GM18517 (cell line): Measurements from ENCODE around the gene IL24.

Experiments used
- ATAC-seq: cut with Tn5 transposase; IDR thresholded peaks from one replicate; pipeline ENCODE4 v1.9.1; 2021; ENCODE audit warnings: mild to moderate bottlenecking, moderate library complexity; ENCODE audit not compliant: unreplicated experiment

Gene IL24

DNA sequence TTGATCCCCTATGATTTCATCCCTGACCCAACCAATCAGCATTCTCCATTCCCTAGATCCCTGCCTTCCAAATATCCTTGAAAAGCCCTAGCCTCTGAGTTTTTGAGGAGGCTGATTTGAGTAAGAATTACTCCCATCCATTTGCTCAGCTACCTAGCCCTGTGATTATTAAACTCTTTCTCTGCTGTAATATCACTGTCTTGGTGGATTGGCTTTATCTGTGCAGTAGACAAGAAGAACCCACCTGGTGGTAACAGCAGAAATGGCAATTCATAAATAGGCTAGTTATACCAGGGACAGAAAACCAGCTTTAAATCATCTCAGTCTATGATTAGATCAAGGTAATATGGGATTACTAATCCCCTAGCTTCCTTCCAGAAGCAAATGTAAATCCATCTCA is 18.8 kb upstream of the IL24 start:
- ATAC-seq, result no peak

DNA sequence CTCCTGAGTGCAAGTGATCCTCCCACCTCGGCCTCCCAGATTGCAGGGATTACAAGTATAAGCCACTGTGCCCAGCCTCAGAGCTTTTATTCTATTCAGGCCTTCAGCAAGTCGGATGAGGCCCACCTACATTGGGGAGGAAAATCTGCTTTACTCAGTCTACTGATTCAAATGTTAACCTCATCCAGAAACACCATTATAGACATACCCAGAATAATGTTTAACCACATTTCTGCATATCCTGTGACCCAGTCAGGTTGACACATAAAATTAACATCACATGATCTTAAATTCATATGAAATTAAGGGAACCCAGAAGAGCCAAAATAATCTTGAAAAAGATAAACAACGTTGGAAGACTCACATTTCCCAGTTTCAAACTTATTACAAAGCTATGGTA is 16.9 kb upstream of the IL24 start:
- no peak for ATAC-seq

DNA sequence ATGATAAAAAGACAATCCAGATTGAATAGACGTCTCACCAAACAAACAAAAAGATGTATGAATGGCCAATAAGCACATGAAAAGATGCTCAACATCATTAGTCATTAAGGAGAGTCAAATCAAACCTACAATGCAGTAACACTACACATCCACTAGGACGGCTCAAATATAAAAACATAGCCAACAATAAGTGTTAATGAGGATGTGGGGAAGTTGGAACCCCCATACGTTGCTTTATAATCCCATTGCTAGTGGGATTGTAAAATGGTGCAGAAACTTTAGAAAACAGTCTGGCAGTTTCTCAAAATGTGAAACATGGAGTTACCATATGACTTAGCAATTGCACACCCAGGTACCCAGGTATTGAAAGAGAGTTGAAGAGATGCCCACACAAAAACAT is 14.7 kb upstream of the IL24 start:
- no peak for ATAC-seq

DNA sequence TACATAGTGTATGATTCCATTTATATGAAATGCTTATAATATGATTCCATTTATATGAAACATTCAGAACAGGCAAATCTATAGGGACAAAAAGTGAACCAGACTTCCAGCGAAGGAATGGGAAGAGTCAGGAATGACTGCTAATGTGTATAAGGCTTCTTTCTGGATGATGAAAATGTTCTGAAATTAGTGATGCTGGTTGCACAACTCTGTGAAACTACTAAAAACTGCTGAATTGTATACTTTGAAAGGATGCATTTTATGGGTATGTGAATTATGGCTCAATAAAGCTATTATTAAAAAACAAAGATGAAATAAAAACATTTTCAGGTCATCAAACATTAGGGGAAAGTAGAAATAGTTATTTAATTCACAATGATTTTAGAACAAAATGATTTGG is 14.1 kb upstream of the IL24 start:
- no peak for ATAC-seq

DNA sequence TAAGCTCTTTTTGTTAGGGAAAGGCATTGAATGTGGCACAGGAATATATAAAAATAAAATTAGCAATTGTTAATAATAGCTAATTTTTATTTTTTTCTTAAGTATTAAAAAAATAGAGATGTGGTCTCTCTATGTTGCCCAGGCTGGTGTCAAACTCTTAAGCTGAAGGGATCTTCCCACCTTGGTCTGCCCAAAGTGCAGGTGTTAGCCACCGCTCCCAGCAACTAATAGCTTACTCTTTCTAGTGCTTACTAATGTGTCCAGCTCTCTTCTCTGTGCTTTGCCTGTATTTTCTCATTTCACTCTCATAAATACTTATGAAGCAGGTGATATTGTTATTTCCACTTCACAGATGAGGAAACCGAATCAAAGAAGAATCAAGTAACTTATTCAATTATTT is 13.4 kb upstream of the IL24 start:
- ATAC-seq, result no peak

DNA sequence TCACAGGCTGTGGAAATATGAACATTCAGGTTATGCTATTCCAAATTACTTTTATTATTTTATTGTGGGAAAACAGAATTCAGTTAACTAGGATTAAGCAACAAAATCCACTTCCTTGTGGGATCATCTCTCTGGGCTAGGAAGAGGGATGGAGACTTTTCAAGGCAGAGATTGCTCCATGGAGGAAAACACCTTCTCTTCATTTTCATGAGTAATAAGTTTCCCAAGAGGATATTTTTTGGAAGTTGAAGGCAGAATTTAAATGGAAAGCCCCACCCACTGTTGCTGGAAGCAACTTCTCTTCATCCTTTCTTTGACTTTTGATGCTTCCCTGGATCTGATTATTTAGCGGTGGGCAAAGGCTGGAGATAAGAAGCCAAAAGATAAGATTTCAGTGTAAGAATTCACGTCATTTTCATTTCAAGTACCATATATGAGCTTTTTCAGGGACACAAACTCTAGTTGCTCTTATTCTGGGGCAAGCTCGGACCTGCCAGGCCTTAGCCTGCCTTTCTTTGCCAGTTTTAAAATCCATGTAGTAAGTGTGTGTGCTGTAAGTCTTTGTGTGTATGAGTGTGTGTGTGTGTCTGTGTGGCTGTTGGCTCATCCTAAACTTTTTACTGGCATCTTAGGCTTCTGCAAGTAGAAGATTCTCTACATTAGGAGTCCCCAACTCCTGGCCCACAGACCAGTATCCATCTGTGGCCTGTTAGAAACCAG is 11.7 kb upstream of the IL24 start:
- ATAC-seq, result no peak

DNA sequence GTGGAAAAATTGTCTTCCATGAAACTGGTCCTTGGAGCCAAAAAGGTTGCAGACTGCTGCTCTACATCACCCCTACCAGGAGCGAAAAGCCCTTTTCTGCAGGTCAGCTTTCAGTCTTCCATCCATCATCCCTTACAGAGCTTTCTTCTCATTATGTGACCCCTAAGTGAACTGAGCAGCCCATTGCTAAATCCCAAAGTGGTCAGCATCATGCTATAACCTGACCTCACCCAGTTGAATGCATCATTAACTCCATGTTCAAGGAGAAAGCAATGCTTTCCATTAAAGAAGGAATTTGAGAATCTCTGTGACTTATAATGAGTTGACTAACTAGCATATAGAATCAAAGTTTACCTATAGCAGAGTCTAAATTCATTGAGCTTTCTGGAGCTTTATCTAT is 10.4 kb upstream of the IL24 start:
- no peak for ATAC-seq

DNA sequence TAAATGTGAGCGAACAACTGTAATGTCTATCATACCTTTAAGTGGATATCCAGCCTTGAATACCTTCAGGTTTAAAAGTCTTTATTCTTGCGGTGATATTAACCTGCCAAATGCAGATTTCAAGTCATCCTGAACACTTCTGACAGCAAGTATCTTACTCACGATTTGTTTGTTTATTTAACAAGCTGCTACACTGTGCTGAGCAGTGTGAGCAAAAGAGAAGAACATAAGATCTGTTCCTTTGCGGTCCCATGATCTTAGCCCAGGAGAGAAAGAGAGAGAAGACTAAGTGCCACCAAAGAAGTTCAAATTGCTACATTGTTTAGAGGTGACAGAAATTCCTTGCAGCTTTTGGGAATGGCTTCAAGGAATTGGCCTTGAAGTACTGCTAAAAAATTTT is 9.5 kb upstream of the IL24 start:
- no peak for ATAC-seq

DNA sequence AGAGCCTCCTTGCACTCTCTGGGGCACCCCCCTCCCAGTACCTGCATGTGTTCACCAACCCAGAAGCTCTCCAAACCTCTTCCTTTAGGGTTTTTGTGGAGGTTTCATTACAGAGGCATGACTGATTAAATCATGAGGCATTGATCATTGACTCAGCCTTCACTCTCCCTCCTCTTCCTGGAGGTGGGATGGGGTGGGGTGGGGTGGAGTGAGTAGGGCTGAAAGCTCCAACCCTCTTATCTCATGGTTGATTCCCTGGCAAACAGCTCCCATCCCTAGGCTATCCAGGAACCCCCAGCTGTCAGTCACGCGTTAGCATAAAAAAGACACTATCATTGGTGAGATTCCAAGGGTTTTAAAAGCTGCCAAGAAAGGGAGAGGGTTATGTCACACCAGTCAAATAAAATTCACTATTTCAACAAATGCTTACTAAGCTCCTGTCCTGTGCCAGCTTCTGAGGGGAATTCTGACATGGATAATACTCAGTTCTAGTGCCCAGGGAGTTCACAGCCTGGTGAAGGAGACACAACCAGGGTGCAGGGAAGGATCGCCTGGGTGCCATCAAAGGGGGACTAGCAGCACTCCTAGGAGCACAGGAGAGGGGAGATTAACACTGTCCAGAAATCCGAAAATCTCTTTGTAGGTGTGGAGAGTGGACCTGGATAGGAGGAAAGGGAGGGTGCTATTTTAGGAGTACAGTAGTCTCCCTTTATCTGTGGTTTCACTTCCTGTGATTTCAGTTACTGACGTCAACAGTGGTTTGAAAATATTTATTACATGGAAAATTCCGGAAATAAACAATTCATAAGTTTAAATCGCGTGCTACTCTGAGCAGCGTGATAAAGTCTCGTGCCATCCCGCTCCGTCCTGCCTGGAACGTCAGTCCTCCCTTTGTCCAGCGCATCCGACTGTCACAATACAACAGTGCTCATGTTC is 6.8 kb upstream of the IL24 start:
- ATAC-seq, result no peak

DNA sequence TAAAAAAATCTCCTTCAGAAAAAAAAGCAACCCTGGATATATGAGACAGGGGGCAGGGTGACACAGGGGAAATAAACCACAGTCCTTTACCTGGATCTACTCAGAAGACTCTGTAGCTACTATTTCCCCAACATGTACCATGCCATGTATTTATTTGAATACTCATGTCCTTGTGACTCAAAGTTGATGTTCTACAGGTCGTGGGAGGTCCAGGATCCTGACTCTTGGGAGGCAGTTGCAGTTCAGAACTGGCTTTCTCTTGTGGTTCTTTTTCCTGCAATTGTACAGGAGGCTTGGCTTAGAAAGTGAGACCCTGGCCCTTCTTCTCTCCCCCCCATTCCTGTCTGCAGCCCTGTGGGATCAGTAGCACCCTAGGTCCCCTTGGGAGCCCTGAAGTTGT is 5.8 kb upstream of the IL24 start:
- no peak for ATAC-seq

DNA sequence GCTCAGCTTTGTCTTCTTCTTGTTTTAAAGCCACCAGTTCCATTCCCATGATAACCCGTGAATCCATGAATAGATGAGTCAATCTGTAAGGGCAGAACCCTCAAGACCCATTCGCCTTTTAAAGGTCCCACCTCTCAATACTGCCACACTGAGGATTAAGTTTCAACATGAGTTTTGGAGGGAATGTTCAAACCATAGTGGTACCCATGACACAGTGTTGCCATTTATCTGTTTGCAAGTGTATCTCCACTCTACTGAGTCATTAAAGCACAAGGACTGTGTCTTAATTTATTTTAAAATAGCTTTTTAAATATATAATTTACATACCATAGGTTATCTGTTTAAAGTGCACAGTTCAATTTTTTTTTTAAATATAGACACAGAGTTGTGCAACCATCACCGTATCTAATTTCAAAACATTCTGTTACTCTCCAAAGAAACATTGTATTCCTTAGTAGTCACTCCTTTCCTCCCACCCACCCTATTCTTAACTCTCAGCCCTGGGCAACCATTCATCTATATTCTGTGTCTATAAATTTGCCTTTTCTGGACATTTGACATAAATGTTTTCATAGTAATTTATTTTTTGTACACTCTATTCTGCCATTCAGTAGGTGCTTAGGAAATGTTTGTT is 4.8 kb upstream of the IL24 start:
- no peak for ATAC-seq

DNA sequence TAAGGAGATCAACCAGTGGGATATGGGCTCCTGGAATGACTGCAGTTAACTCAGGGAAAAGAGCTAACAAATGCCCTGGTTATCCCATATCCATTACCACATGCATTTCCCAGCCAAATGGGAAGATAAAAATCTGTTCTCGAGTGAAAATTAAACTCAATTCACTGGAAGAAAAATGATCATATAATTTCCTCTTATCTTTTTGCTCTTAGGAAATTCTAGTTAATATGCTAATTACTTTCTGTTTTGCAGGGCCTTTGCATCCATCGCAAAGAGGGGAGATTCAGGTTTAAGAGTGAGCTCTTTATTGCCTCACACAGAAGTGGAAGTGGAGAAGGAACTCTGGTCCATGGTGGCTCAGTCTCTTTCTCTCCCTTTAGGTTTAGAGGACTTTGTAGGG is 3.9 kb upstream of the IL24 start:
- no peak for ATAC-seq

DNA sequence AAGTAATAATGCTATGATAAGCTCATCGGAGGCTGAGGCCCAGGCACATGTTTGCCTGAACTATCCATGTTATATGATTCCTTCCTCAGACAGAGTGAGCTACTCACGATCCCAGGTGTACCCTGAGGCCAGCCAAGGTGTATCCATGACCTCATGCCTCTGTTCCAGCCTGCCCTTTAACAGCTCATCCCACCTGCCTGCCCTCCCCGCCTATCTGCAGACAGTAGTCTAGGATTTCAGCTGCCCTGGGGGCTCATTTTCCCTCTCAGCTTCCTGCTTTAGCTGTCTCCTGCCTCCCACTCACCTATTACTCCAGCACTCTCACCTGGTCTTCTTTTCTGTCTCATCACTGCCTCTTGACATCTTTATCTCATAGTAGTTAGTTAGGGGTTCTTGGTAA is 1.9 kb upstream of the IL24 start:
- no peak for ATAC-seq

DNA sequence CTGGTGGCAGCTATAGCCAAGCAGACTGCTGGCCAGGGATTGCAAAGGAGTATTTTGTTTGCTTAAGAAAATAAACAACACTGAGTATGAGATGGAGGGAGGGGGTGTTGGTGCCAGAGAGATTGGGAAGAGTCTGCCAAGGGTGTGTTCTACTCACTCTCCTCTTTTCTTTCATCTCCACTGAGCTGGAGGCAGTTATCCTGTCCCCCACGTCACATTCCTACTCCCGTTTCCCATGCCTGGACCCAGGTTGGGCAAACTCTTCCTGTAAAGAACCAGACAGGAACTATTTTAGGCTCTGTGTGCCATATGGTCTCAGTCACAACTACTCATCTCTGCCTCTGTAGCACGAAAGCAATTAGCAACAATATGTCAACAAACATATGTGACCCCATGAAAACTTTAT is 1.4 kb upstream of the IL24 start:
- ATAC-seq, result no peak

DNA sequence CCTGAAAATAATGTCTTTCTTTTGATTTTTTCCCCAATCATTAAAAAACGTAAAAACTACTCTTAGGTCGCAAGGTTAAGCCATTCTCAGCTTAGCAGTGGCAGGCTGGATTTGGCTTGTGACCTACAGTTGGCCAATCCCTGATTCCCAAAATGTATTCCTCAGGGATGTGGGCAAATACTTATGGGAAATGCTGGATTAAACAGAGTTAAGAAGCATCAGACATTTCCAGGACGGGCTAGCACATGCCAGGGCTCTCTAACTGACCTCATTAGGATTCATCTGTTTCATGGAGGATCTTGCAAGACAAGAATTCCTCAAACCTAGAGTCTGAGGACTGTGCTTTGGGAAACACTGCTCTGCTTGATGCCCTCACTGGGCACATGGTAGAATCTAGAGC is 982 bp upstream of the IL24 start:
- no peak for ATAC-seq

DNA sequence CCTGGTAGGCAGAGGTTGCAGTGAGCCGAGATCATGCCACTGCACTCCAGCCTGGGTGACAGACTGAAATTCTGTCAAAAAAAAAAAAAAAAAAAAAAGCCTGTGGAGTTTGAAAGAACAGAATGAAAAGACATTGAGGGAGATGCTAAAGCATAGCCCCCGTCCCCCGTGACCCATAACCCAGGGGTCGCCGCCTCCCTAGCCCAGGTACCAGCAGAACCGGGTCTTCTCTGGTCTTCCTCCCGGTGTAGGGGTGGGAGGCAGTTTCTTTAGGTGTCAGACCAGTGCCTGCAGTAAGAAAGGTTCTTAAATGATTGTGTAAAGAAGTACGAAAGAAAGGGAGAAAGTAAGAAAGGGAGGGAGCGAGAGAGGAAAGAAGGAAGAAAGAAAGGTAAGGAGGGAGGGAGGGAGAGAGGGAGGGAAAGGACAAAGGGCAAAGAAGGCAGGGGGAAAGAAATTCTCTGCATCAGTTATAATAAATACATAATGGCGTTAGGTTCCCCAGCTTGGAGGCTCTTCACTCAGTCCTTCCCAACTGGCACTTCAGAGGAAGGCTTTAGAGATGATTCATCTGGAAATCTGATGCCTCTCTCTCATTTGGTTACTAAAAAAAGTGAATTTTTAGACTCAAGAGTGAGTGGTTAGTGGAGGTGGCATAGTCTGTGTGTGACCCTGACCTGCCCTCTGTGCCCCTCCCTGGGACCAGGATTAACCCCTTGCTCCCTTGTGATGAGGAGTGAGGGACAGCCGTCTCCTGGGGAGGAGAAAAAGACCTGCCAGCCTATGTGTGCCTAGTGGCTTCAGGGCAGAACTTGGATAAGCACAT is 1.1 kb downstream of the IL24 start:
- ATAC-seq, result no peak

DNA sequence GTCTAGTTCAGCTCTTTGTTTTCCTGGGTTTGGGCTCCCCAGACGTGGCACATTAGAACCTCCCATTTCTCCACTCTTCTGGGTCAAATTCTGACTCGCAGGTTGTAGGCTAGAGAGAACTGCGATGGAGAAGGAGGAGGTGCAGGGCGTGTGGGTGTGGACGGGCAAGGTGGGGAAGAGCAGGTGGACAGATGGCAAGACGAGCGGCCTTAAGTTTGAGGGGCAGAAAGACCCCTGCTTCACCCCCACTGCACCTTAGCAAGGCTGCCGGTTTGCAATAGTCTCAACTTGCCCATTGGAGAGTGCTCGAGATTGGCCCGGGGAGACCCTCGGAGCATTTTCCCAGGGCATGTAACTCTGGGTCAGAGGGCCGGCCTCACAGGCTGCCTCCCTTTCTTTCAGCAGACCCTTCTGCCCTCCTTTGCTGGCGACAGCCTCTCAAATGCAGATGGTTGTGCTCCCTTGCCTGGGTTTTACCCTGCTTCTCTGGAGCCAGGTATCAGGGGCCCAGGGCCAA is 1.7 kb downstream of the IL24 start:
- ATAC-seq, result no peak

DNA sequence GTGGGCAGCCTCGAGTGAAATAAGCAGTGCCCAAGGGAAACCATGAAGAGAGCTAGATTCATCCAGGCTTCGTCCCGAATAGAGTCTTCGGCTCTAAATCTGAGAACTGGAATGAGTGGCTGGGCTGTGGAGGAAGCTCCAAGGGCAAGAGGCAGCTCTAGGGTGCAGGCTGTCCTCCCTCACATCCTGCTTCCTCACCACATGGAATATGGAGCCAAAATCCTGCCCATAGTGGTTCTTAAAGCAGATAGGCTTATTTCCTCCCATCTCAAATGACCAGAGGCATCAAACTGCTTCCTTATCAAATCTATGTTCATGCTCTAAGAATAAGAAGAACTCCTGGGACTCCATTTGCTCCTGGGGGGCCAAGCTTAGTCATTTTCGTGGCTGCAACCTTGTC is 2.5 kb downstream of the IL24 start:
- no peak for ATAC-seq

DNA sequence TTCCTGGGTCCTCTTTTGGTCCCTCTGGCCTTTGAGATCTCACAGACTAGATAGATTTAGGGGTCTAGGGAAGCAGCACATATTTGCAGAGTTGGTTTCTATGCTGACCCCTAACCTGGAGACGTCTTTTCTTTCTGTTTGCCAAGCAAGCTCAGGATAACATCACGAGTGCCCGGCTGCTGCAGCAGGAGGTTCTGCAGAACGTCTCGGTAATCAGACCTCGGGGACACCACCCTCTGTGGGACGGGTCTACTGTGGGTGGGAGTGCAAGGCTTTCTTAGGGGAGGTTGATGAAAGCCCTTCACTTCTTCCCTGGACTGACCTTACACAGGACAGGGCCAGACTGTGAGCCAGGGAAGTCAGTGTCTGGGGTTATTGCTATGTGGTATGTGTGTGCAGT is 2.9 kb downstream of the IL24 start:
- no peak for ATAC-seq

DNA sequence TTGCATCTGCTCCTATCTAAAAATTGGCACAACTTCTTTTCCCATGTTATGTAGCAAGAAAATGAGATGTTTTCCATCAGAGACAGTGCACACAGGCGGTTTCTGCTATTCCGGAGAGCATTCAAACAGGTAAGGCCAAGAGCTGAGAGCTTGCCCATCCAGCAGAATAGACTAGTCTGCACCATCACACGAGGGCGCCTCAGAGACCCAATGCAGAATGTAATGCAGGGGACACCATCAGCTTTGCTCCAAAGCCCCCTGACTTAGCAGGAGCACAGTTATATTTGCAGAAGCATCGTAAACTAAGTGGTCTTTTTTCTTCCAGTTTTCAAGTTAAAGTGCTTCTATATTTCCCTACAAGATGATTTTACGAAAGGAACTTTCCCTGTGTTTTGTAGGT is 4.7 kb downstream of the IL24 start:
- ATAC-seq, result no peak

DNA sequence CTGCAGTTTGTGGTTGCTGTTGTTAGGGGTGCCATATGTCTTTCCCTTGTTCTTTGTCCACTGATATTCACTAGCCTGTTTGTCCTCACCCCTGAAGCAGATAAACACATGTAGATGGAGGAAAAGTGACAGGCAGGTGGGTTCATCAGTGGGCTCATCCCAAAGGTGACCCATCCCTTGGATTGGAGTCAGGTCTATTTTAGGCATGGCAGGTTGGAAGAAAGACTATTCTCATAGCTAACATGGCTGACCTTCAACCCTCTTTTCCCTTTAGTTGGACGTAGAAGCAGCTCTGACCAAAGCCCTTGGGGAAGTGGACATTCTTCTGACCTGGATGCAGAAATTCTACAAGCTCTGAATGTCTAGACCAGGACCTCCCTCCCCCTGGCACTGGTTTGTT is 5.5 kb downstream of the IL24 start:
- ATAC-seq, result no peak
